ENCODE data around the gene SGCG.

SGCG gene

DNA sequence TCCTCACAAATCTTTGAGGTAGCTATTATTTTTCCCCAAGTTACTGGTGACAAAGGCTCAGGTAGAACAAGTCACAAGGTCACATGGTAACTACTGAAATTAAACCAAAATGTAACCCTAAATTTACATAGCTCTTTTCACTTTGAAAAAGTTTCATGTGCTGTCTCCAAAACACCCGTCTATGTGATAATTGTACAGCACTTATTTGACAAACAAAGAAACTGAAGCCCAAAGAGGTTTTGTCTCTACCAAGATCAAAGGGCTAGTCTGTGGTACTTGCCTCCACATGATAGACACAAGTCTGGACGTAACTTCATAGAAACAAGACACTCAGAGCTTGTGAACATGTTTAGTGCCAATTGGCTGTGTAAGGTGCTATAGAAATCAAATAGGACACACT lies 144.4 kb downstream of the SGCG start:
- no peak for DNase-seq (ENCODE audit: low read depth in 2 of 2)

DNA sequence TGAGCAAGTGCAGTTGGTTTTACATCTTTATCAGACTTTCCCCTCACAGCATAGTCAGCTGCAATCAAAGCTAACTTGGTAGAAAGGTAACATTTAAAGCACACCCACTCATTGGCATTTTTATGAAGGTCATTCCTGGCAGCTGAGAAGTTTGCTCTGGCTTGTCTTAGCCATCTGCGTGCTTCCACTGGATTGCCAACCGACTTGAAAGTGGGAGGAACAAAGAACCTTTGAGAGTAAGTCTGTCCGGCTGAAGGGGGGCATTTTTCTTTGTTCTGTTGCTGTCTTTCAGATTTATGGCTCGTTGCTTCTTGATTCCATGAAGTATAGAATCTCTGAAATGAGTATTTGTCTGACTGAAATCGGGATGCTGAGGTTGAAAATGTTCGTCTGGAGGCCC lies 149.6 kb downstream of the SGCG start:
- no peak for DNase-seq (ENCODE audit: low read depth in 2 of 2)

DNA sequence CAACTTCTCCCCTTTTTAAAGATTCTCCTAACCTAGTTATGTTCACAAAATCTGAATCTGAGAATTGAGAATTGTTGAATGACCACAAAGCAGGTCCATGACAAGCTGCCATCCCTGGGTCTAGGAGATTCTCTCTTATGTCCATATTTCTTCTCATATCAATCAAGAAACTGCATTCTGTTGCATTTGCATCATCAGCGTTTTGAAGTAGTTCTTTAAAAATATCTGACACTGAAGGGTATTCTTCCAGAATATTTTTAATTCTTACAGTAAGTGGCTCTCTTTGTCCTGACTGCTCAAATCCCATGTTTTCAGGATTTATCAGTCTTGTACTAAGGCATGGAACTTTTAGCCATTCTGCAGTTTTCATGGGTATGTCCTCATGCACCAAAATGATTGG lies 158.4 kb downstream of the SGCG start:
- no peak for DNase-seq (ENCODE audit: low read depth in 2 of 2)

DNA sequence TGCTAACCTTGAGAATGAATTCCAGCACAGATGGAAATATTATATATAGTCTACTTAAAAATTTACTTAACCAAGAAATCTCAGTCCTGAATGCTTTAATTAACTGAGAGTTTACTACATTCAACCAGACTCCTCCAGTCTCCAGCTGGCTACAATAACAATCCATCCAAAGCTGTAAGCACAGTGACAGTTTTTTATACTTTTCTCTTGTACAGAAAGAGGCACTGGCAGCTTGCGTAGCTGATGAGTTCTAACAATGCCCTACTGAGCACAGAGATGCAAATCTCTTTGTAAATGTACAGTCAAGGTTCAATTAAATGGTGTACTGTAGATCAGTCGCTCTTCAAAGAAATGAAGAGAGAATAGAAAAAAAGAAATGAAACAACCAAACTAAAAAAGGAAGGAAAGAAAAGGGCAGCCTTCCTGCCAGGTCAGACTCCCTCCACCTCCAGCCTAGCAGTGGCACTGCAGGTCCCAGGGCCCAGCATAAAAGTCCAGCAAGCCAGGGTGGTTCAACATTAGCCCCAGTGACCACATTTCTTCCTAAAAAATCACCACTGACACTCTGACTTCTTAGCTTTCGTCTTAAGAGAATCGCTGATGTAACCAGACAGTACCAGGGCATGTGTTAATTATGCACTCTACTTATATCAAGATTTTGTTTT lies 164.3 kb downstream of the SGCG start:
- DNase-seq (ENCODE audit: low read depth in 2 of 2) = no peak

DNA sequence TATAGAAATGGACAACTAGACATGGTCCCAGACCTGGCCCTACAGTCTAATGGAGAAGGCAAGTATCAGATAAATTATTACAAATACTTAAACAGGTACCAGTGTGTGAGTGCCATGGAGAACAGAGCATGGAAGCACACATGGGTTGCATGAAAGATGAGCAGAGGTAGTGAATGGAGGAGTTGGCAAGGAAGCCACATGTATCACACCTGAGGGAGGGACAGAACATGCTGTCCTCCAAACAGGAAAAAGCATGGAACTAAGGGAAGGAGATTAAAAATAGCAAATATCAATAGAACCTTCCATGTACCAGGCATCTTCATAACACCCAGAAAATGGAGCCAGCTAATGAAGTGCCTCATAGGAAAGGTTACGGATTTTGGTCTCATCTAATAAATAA lies 166.8 kb downstream of the SGCG start:
- no peak for DNase-seq (ENCODE audit: low read depth in 2 of 2)

DNA sequence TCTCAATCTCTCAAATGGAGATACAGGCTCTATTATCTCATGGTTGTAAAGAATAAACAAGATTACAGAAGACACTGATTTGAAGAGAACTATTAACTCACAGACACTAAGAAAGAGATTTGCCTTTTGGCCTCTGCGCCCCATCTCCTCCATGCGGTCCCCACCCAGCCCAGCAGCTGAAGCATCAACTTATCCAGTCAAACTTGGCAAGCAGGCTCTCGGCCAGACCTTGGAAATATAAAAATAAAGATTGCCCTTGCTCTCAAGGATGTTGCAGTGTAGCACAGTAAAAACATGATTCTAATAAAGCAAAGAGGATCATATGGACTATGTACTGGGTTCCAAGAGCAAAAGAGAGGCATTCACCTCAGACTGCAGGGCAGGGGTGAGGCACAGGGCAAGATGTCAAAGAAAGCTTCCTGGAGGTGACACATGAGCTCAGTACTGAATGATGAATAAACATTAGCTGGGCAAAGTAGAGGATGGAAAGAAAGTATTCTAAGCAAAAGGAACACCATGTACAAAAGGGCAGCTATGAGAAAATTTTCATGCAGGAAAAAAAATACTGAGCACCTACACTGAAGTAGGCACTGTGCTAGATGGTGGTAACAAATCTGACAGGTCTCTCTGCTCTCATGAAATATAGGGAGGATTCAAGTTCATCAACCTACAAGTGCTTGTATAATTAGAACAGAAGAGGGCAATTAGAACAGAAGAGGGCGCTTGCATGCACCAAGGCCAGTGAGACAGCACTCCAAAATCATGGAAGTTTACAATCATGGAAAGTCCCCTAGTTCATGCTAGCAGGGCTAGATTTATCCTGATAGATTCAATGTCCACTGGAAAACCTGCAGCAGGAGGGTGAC lies 167.7 kb downstream of the SGCG start:
- no peak for DNase-seq (ENCODE audit: low read depth in 2 of 2)

DNA sequence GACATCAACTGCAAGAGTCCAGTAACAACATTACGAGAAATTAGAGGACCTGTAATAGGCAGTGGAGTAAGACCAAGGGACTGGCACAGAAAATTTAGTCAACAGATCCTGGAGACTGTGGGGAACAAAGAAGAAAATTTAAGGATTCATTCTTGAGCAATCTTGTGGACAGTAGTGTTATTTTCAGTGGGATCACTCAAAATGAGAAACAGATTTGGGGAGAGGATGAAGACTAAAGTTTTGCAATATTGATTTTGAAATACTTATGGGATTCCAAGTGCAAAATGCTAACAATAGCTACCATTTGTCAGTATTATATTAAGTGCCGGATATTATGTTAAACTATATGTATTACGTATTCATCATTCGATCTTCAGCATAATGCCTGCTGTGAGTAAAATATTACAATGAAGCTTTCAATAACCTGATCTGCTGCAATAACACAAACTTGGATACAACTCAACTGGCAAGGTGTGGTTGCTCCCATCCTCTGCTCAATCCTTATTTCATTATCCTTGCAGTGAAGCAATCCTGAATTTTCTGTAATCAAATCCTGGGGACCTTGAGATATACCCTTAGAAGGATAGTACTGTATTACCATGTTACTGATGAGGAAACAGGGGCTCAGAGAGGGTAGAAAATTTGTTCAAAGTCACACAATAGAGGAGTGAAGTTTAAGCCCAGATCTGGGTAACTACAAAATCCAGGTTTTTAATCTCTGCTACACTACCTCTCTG lies 168.6 kb downstream of the SGCG start:
- no peak for DNase-seq (ENCODE audit: low read depth in 2 of 2)

DNA sequence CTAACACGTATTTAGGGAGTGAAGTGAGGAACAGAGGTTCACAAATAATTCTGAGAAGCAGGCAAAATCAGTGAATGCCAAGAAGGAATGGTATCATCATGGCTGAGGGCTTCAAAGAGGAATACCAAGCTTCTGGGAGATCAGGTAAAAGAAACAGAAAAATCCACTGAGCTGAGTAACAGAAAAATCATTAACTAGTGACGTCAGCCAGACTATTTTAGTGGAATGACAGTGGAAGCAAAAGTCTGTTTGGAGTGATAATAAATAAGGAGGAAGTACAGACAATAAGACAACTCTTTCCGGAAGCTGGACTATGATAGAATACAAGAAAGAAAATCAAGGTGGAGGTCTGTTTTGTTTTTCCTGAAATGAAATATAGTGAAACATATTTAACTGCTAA lies 169.2 kb downstream of the SGCG start:
- DNase-seq (ENCODE audit: low read depth in 2 of 2) = no peak

DNA sequence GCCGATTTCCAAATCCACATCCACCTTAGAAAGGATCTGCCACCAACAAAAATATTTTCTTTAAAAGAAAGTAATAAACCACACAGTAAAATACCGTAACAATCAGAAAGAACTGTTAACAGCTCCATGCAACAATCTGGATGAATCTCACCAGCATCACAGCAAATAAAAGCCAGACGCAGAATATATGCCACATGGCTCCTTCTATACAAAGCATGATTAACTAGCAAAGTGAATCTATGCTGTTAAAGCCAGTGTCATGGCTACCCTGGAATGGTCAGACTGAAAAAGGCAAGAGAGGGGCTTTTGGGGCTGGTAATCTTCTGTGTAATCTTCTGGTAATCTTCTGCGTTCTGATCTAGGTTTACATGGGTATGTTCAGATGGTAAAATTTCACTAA lies 171.4 kb downstream of the SGCG start:
- DNase-seq (ENCODE audit: low read depth in 2 of 2) = no peak

DNA sequence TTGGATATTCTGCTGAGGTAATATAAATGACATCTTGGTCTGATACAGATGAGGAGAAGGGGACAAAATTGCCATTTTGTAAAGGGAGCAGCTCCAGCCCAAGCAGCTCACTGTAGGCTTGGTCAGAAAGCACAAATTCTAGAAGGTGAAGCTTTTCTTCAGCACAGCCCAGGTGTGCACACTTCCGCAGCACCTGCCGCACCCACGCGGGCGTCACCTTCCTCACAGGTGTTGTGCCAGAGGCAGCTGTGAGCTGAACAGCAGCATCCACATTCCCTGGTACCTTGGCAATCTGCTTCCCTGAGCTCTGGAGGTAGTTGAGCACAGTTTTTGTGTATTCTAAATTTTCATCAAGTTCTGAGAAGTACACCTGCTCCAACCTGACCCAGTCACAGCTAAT lies 173.7 kb downstream of the SGCG start:
- DNase-seq (ENCODE audit: low read depth in 2 of 2) = no peak

DNA sequence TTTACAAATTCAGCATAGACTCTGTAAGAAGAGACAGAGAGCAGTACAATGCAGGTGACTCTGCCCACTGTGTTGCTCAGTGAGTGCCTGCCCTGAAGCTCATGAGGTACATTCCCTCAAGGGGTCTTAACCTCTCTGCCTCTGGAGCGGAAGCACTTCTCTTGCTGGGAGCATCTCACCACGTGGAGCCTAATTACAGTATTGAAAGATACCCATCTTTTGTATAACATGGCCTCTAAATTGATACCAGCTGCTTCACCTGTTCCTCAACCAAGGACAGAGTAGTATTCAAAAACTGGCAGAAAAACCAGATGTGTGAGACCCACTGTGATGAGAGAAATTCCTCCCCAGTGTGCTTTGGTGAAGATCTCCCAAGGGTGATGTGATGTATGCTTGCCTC lies 175.6 kb downstream of the SGCG start:
- DNase-seq (ENCODE audit: low read depth in 2 of 2) = no peak

DNA sequence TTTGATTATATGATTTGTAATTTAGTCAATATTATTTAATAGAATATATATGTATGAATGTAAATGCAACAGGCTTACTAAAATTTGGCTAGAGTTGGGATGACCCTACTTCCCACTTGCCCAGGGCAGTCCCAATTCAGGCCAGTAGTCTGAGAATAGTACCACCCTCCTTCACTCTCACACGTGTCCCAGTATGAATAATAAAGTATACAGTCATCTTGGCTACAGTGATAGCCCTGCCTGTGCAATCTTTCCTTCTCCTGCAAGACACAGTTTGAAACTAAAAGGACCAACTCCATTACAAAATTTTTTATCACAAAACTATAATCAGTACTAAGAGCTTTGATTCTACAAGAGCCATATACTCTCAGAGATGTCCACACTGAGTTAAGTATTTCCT lies 176.6 kb downstream of the SGCG start:
- DNase-seq (ENCODE audit: low read depth in 2 of 2) = no peak

DNA sequence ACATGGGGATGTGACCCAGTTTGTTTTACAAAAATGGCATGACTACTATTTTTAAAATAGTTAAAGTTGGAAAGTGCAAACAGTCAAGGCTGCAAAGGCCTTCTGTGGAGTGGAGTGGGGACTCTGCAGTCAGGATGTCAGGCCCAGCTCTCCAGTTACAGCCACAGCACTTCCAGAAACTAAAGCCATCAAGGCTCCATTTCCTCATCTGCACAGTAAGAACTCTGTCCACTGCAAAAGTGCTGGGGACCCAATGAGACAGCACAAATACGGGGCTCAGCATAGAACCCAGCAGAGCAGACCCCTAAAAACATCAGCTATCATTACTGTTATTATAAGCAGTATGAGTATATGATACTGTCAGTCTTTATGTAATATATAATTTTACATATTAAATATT lies 179.1 kb downstream of the SGCG start:
- DNase-seq (ENCODE audit: low read depth in 2 of 2) = no peak

DNA sequence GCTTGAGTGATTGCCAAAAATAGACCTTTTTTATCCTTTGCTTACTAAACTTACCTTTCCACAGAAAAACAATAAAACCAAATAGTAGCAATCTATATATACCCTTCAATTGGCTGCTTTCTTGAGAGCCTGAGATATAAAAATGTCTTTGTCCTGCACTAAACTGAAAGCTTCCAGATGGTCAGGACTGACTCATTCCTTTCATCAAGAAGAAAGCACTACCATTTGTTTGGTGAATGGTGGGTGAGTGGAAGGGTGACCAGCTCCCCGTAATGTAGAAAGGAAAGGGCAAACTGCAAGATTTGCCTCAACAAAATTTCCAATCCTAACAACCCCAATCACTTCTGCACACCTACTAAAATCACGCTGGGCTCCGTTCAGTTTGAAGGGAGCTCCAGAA lies 184.9 kb downstream of the SGCG start:
- no peak for DNase-seq (ENCODE audit: low read depth in 2 of 2)

DNA sequence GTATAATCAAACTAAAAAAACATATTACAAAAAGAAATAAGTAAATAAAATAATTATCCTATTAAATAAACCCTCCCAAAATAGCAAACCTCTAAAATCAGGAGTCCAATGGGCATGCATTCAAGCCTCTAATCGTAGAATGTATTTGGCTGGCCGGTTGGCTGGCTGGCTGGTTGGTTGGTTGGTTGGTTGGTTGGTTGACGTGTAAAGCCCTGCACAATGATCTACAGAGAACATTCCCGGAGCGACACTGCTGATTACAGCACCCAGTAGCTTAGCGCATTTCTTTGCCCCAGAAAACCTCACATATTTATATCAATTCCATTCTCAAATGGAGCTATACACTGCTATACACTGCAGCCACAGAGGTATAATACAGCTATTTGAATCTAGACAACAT lies 187.1 kb downstream of the SGCG start:
- DNase-seq (ENCODE audit: low read depth in 2 of 2) = no peak

DNA sequence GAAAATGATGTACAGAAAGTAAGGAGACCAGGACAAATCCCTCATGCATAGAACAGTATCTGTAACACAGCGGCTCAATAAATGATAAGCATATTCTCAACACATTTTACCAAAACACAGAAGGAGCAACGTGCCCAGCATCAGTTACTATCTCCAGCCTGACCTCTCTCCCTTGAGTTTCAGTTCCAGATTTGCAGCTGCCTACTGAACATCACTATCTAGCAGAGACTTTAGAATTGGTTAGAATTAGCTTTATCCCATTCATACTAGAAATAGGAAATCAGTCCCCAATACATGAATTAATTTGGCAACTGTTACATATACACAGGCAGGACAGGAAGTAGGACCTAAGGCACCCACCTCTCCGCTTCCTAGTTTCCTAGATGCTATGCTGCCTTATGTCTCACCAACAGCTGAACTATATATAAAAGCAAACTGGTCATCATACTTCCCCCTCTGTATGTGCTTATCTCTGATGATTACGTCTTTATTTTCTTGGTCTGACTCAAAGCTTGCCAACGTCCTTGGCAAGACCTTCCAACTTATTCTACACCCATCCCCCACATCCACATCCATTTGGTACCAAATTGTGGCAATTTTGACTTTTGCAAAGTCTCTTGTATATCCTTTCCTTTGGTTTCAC lies 191.6 kb downstream of the SGCG start:
- no peak for DNase-seq (ENCODE audit: low read depth in 2 of 2)

All from activated CD4-positive, alpha-beta T cell treated with anti-CD3 and anti-CD28 coated beads for 24 hours (primary cell).